Cardiac fibroblast (primary cell): ENCODE results near the gene BOK.

Experiments
- DNase-seq, 2 donors: peaks; one replicate each; pipeline versions ENCODE4 v3.0.0 to v3.0.0-alpha.2; 2010; ENCODE audit warnings: low read depth in 2 of 2
- H3K4me3 ChIP-seq, 2 donors: replicated peaks in 1 of 2; 1 replicate in 1 of 2; 2 replicates in 1 of 2; pipeline ENCODE4 v1.5.1; 2011; ENCODE audit warnings: low read depth in 2 of 2, low read length in 2 of 2, mild to moderate bottlenecking in 2 of 2, moderate library complexity in 1 of 2
- CTCF ChIP-seq: IDR thresholded peaks from one replicate; pipeline ENCODE4 v1.5.1; 2011; ENCODE audit warnings: low read depth, mild to moderate bottlenecking, low read length, inconsistent platforms

The BOK gene

DNA sequence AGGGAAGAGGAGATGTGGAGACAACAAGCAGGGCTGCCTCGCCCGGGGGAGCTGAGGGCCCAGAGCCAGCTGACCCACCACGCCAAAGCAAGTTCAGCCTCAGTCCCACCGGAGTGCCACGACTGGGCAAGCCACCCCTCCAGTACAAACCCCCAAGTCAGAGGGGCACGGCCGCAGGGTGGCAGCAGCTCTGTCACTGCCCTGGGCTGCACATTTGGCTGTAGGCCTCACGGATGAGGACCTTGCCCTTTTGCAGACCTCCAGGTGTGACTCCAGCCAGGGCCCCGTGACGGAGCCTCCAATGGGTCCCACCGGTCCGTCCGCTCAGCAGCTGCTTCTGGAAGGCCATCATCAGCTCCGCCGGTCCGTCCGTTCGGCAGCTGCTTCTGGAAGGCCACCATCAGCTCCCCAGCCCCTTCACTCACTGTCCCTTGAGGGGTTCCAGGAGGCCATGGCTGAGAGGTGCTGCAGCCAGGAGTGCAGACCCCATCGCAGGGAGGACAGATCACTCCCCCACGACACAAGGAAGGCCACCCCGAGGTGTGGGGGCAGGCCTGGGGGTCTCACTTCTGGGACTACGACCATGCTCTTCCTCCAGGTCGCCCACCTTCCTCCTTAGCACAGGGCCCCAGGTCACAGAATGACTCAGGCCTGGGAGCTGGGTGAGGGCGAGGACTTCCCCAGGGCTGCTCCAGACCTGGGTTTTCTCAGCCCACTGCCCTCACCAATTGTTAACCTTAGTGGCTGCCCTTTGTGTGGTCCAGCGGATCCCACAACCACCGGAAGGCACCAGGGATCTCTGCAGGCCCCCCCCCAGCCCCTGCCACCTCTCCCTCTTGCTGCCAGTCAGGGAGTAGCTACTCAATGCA lies 25.6 kb upstream of the BOK start:
- no peak for DNase-seq
- H3K4me3 ChIP-seq = no peak overlapping the region
- no peak for TF ChIP-seq CTCF

DNA sequence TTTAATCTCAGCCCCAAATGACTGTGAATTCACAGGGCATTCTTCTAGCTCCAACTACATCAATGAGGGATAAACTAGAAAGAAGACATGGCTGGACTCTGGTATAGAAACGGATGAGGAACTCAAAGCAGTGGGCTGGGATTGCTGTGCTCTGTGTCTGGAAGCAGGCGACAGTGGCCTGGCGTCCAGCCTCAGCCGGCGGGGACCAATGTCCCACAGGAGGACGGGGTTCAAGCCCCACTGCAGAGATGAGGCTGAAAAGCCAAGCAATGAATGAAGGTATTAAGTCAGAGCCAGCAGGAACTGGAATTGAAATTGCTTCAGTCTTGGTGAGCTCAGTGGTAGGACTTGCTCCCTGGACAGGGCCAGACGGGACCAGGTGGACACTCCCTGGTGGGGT lies 24.3 kb upstream of the BOK start:
- no peak for TF ChIP-seq CTCF
- DNase-seq = no peak
- H3K4me3 ChIP-seq = no peak overlapping the region

GRCh38 chr2:241534701-241535375 lies 23.7 kb upstream of the BOK start:
- TF ChIP-seq CTCF = no peak
- DNase-seq = no peak
- H3K4me3 ChIP-seq = no peak overlapping the region

GRCh38 chr2:241535871-241536655 lies 22.5 kb upstream of the BOK start:
- DNase-seq = no peak
- no peak overlapping the region for H3K4me3 ChIP-seq
- TF ChIP-seq CTCF = no peak

- TF ChIP-seq CTCF = no peak
- no peak for DNase-seq
- H3K4me3 ChIP-seq = no peak overlapping the region
Measured at GRCh38 chr2:241538838-241539615, 19.5 kb upstream of the BOK start.
